Right lung (tissue), 5 donors: ENCODE data around the gene CENPL. TPM values are rescaled to one million over a fixed set of nuclear protein-coding genes. Genes with fewer than 3 reads are reported as not detected.
"Not testable (repeated sequence)": the region's sequence is repeated elsewhere in the genome, so short reads cannot be mapped to it uniquely, and the experiment has no call there.

ENCODE experiments used
- DNase-seq, 2 donors: peaks; one replicate each; pipeline ENCODE4 v3.0.0-alpha.2; 2013
- polyA plus RNA-seq, 5 donors: library from polyadenylated mRNA; unstranded; fragments of 120-200 nt; gene quantifications; one replicate each; pipeline versions ENCODE4 v1.2.1 to v1.2.3, GENCODE V29; 2013; ENCODE audit warnings: inconsistent platforms in 1 of 5, low replicate concordance in 1 of 5; ENCODE audit not compliant: insufficient read length in 5 of 5, insufficient read depth in 1 of 5

The CENPL gene
- polyA plus RNA-seq, 5 donors = 7.6 to 21.1 (median 13.7) TPM

DNA sequence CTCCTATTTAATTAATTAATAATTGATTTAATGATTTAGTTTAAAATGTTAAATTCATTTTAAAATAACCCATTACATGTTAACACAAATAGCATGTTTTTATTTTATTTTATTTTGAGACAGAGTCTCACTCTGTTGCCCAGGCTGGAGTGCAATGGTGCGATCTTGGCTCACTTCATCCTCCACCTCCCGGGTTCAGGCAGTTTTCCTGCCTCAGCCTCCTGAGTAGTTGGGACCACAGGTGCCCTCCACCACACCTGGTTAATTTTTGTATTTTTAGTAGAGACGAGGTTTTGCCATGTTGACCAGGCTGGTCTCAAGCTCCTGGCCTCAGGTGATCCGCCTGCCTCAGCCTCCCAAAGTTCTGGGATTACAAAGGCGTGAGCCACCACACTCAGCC, 34.9 kb upstream of the CENPL start:
- not testable (repeated sequence) for DNase-seq

DNA sequence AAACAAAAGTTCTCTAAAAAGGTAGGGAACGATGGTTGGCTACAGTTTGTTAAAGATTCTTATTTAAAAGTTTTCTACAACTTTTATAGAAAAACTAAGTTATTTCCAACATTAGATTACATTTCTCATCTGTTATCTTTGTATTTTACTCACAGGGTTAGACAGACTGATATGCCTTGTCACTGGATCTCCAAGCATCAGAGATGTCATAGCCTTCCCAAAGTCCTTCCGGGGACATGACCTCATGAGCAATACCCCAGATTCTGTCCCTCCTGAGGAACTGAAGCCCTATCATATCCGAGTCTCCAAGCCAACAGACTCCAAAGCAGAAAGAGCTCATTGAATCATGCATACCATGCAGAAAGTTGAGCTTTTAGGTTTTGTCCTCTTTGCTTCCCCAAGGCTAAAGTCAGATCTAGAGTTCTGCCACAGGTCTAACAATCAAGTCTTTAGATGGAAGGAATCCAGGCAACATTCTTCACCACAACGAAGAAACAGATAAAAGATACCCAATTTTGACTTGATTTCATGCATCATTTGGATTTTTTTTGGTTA, 32.8 kb upstream of the CENPL start:
- no peak for DNase-seq

DNA sequence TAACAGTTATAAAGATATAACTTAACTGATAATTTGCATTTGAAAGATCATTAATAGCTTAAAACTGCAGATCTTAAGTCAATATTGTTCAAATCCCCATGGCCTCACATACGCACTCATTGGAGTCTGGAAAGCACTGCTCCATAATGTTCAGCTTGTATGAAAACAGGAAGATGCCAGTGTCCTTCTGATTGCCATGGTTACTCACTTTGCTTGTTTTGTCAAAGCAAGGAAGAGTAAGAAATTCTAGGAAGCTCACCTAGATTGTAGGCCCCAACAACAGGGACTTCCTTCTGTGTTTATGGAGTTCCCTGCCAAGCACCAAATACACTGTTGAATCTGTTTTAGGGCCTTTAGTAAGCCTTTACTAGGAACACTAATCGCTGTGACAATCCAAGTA, 32.2 kb upstream of the CENPL start:
- DNase-seq = no peak

DNA sequence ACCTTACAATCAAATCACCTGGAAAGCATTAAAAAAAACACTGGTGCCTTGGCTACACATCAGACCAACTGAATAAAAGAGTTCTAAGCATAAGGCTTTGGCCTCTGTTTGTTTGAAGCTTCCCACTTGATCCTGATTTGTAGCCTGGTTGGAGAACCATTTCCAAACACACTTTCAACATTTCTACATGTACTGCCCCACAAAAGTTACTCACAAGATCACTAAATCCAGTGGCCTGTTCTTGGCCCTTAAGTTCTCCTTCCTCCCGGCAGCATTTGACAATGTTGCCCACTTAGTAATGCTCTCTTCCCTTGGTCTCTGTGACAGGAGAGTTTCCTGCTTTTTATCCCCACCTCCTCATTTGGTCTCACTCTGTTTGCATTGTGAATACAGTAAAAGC, 31.3 kb upstream of the CENPL start:
- DNase-seq = no peak

DNA sequence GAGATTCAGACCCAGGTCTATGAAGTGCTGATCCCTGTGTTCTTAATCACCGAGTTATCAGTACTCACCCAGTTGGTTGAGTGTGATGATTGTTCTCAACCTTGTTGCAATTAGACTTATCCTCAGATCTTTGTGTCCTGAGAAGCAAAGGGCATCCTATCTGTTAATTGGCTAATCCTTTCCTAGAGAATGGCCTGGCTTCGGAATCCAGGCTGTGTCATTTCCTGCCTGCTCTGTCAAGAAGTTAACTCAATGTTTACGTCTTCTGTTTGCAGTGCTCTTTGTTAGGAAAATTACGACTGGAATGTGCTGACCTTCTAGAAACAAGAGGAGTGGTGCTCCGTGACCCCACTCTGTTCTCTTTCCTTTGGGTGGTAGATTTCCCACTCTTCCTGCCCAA, 28.4 kb upstream of the CENPL start:
- DNase-seq = no peak

DNA sequence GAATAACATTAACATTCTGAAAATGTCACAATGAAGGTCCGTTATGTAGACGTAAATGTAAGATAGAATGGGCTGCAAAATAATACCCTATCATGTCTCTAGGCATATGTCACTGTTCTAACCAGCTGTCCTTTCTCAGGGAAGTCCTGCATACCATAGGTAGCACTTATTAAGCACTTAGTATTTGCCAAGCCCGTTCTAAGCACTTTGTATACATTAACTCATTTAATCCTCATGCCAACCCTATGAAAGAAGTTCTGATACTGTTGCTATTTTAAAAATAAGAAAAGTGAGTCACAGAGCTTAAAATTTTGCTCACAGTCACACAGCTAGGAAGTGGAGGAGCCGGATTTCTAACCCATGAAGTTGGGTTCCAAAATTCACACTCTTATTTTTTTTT, 27.4 kb upstream of the CENPL start:
- DNase-seq = no peak

DNA sequence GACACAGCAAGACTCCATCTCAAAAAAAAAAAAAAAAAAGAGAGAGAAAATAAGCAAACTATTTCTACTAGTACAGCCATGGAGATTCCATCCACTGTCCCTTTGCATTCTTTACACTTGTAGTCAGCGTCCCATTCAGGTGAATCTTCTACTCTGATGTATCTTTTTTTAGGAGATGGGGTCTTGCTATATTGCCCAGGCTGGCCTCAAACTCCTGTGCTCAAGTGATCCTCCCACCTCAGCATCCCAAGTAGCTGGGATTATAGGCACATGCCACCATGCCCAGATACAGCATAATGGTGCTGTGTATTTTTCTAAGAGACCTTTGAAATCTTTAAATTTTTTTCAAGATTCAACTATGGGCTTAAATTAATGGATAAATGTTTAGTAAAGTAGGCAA, 8.1 kb upstream of the CENPL start:
- no peak for DNase-seq

DNA sequence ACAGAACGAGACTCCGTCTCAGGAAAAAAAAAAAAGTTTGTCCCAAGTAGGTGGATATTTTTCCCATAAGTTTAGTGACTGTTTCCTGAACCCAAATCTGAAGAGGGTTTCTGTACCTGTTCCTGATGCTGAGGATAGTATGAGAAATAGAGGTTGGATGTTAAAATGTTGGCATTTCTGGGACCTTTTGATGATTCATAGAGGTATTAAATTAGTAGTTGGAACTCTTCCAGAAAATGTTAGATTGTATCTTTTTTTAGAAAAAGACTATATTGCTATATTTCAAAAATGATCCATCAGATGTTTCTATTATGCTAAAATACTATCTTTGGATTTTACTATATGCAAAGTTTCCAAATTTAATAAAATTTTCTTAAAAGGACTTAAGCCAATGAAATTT, 2.9 kb upstream of the CENPL start:
- no peak for DNase-seq

DNA sequence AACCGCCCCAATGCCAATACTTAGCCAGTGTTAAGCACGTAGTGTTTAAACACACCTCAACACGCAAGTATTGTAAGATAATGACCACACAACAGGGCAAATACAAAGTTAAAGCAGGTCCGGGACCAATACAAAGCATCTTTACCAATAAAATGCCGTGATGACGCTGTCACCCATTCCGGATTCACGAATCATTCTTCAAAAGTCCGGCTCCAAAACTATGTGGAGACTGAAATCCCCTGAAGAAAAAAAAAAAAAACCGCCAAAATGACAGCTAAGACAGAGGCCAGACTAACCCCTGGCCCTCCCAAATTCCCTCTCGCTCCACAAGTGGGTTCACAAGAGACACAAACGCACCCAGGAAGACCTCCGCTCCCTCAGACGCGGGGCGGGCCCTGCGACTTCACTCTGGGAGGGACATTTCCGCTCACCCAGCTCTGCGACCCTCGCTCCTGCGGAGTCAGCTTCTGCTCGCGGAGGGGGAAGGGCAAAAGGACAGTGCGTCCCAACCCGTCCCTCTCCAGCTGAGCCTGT, 835 bp downstream of the CENPL start:
- DNase-seq = peak in 1 of 2 donors; percentile 1

DNA sequence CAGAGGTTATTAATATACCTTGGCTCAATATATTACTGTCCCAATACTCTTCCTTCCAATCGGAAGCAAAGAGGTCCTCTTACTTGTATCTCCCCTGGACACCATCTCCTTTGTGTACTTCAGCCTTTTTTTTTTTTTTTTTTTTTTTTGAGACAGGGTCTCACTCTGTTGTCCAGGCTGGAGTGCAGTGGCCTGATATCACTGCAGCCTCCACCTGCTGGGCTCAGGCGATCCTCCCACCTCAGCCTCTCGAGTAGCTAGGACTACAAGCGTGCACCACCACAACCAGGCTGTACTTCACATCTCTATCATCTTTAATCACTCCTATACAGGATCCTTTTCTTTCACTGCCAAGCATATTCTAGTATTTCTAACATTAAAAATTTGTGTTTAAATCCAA, 3.0 kb downstream of the CENPL start:
- DNase-seq = no peak

DNA sequence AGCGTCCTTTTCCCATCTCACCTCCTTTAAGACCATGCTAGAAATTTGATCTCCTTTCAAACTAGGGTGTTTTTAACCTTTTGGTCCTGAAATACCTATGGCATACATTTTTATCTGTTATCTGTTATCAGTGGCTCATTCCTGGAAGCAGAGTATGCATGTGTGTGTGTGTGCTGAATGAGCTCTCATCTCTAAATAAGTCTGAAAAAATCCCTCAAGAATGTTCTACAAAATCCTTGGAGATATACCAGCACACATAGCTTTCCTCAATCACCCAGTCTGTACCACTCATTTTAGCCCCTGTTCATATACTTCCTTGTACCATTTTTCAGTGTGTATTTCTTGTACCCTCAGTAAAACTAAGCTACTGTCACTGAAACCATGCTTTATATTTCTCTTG, 6.2 kb downstream of the CENPL start:
- DNase-seq = no peak

DNA sequence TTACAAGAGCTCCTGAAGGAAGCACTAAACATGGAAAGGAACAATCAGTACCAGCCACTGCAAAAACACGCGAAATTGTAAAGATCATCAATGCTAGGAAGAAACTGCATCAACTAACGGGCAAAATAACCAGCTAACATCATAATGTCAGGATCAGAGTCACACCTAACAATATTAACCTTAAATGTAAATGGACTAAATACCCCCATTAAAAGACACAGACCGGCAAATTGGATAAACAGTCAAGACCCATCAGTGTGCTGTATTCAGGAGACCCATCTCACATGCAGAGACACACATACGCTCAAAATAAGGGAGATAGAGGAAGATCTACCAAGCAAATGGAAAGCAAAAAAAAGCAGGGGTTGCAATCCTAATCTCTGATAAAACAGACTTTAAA, 11.0 kb downstream of the CENPL start:
- not testable (repeated sequence) for DNase-seq

DNA sequence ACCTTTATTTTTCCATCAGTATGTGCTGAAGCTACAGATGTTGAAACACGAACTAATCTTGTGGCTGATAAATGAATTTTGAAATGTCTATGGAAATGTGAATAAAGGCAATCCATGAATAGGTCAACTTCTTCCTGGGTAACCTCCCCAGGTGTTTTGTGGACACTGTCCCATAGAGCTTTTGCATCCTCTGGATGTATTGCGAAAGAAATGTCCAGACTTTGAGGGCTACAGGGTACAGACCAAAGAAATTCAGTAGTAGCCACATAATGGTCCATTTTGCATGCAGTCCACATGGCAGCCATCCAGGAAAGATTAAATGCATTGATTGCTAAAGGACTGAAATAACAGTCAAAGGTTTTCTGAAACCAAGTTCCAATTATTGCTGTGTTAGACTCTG, 21.7 kb downstream of the CENPL start:
- DNase-seq = no peak

DNA sequence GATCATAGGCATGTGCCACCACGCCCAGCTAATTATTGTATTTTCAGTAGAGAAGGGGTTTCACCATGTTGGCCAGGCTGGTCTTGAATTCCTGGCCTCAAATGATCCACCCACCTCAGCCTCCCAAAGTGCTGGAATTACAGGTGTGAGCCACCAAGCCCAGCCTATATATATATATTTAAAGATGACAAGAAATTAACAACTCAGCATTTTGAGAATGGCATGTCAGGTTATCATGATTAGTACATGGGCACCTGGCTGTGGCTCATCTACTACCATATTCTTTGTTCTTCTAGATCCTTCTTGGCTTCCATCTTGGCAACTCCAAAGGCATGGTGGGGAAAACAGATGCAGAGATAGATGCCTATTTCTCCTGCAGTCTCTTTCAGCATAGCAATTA, 24.7 kb downstream of the CENPL start:
- DNase-seq = not testable (repeated sequence)

DNA sequence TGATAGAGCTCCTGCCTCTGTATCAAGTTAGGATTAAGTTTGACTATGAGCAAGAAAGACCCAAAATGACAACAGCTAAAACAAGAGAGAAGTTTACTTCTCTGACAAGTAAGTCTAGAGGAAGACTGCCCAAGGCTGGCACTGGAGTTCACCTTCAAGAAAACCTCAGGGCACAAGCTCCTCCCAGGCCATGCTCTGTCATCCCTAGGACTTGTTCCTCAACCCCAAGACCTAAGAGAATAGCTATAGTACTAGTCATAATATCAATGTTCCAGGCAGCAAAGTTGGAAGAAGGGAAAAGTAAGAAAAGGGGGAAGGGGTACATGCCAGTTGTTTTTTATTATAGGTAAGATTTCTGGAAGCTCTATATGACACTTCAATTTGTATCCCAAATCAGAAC, 26.6 kb downstream of the CENPL start:
- DNase-seq = no peak

DNA sequence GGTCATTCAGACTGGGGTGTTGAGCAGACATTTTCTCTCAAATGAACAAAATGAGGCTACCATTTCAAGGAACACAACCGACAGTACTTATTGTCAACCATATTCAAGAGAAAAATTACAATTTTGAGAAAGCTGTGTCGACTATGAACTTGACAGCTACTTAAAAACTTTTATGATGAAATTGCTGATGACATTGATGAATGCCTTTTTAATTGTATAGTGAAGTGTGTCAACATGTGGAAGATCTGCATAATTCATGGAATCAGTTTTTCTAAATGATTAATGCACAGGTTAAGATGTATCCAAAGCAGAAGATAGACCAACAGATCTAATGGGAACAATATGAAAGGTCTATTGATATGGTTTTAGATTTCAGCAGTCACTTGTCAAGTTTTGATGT, 34.8 kb downstream of the CENPL start:
- no peak for DNase-seq

DNA sequence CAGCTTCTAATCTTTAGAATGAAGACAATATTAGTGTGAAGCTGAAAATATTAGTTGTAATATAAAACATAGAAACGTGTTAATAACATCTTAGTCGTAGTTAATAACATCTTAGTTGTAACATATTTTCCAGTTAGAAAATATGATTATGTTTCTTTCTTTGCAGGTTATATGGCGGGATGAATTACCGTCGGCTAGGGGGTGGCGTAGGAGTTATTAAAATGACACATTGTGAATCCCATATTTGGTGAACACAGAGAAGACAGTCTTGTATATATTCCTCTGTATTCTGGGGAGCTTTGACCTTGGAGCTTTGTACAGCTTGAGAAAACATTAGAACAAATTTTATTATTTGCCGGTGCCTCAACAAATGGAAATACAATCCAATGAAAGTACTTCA, 39.7 kb downstream of the CENPL start:
- DNase-seq = no peak

DNA sequence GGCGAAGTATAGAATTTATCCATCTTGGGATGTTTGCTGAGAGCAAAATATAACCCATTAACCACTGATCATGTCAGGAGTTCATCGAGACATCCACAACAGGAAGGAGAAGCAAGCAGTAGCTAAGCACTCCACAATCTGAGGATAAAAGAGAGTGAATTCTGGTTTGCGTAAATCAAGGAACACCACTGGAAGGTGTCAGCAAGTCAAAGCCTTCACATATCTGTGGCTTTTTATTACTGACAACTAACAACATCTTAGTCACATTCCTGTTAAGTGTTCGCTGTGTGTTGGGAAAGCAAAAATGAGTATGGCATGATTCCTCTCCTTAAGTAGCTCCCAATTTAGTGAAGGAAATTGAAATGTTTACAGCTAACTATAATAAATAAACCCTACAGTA, 44.7 kb downstream of the CENPL start:
- no peak for DNase-seq

DNA sequence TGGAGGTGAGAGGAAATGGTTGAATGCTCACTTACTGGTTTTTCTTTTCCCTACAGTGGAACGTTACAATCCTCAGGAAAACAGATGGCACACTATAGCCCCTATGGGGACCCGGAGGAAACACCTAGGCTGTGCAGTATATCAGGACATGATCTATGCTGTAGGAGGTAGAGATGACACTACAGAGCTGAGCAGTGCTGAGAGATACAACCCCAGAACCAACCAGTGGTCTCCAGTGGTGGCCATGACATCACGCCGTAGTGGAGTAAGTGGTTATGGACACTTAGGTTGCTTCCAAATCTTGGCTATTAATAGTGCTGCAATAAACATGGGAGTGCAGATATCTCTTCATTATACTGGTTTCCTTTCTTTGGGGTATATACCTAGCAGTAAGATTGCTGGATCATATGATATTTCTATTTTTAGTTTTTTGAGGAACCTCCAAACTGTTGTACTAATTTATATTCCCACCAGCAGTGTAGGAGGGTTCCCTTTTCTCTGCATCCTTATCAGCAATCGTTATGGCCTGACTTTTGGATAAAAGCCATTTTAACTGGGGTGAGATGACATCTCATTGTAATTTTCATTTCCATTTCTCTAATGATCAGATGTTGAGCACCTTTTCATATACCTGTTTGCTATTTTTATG, 49.0 kb downstream of the CENPL start:
- no peak for DNase-seq

DNA sequence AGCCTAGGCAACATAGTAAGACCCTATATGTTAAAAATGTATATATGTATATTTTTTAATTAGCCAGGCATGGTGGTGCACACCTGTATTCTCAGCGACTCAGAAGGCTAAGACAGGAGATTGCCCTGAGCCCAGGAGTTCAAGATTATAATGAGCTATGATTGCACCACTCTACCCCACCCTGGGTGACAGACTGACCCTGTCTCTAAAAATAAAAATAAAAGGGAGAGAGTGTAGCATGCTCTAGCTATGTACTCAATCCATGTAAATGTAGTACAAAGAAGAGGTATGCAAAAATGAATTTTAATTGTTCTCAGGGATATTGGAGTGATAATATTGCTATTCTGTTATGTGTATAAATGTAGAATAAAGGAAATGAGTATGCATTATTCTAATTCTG, 53.1 kb downstream of the CENPL start:
- no peak for DNase-seq

DNA sequence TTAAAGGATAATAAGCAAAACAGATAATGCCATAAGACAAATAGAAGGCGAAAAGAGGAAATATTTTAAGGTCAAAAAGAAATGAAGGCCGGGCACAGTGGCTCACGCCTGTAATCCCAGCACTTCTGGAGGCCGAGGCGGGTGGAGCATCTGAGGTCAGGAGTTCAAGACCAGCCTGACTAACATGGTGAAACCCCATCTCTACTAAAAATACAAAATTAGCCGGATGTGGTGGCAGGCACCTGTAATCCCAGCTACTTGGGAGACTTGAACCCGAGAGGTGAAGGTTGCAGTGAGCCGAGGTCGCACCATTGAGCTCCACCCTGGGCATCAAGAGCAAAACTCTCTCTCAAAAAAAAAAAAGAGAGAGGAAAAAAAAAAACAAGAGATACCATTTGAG, 54.4 kb downstream of the CENPL start:
- DNase-seq = not testable (repeated sequence)

DNA sequence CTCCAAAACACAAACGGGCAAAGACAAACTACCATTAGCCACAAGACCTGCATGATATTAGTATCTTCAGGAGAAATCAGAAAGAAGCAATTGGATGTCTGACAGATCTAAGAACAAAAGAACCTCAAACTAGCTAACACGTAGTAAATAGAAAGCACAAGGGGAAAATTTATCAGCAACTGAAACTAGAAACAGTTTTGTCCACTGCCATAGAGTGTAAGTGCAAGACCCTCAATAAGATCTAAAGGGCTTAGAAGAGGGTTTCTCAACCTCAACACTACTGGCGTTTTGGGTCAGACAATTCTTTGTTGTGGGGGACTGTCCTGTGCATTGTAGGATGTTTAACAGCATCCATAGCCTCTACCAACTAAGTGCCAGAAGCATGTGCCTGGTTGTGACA, 55.9 kb downstream of the CENPL start:
- no peak for DNase-seq

DNA sequence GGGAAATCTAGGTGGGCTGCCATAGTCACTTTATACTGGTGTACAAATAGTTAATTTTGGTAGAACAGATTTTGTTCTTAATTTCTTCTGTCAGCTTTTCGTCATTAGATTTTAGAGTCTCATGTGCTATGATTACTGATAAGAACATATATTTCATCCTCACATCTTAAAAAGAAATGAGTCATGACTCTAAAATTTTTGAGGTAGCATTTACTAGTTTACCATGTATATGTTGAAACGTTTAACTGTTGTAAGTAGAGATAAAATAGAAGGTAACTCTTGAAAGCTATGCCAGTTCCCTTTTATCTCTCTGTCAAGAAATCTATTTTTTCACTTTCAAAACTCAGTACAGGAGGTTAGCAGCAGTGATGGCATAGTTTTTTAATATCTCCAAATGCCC, 56.5 kb downstream of the CENPL start:
- no peak for DNase-seq

DNA sequence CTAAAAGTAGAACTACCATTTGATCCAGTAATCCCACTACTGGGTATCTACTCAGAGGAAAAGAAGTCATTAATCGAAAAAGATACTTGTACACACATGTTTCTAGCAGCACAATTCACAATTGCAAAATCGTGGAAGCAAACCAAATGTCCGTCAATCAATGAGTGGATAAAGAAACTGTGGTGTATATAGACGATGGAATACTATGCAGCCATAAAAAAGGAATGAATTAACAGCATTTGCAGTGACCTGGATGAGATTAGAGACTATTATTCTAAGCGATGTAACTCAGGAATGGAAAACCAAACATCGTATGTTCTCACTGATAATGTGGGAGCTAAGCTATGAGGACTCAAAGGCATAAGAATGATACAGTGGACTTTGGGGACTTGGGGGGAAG, 60.4 kb downstream of the CENPL start:
- DNase-seq = not testable (repeated sequence)
